ENCODE data around the gene ZNF688. TPM values are rescaled to one million over a fixed set of nuclear protein-coding genes. Genes with fewer than 3 reads are reported as not detected.

ZNF688 gene
- total RNA-seq, 3 donors from 2014 or later (not counting 1 experiment from before 2014, with no cell fraction given), result 10.1 to 16.9 (median 16.5) TPM

GRCh38 chr16:30582611-30583340 is 11.3 kb upstream of the ZNF688 start:
- no peak overlapping the region for H3K4me3 Mint-ChIP-seq
- H3K27me3 ChIP-seq (ENCODE audit: control insufficient read depth, insufficient read depth, low read length), result no peaks in the 10 kb centered on the region
- no peak for TF ChIP-seq CTCF (IDR thresholded peaks at IDR 0.05)
- peaks cover 12% of the 10 kb centered on the region for H3K36me3 ChIP-seq (ENCODE audit: control insufficient read depth, insufficient read depth, low read length)
- H3K4me1 Mint-ChIP-seq, result peaks cover 9 to 14% of the 10 kb centered on the region in 2 donors
- peaks cover 14% of the 10 kb centered on the region for H3K4me1 ChIP-seq (ENCODE audit: control insufficient read depth, insufficient read depth, low read length)
- H3K9me3 ChIP-seq (ENCODE audit: control insufficient read depth, insufficient read depth, low read length), result no peaks in the 10 kb centered on the region
- intact Hi-C loops (cut with micrococcal nuclease), result no loop called here
- no peaks in the 10 kb centered on the region for H3K36me3 Mint-ChIP-seq
- 97% methylated on average over 48 of the region's 48 CpGs for WGBS (ENCODE audit: insufficient coverage)
- H3K27me3 Mint-ChIP-seq (ENCODE audit: low read depth in 2 of 2), result no peaks in the 10 kb centered on the region
- H3K27ac ChIP-seq (ENCODE audit: low read length), result no peak overlapping the region
- DNase-seq (no peak), ATAC-seq (no peak)
- no peaks in the 10 kb centered on the region for H3K9me3 Mint-ChIP-seq
- no peak overlapping the region for H3K4me3 ChIP-seq (ENCODE audit: low read length)
- no peak overlapping the region for H3K27ac Mint-ChIP-seq

- TF ChIP-seq CTCF (IDR thresholded peaks at IDR 0.05), result no peak
- Mint-ChIP-seq H3K4me1 (peaks cover 9 to 14% of the 10 kb centered on the region in 2 donors), H3K9me3 (no peaks in the 10 kb centered on the region), H3K27me3 (ENCODE audit: low read depth in 2 of 2) (no peaks in the 10 kb centered on the region), H3K4me3 (no peak overlapping the region), H3K36me3 (no peaks in the 10 kb centered on the region), H3K27ac (no peak overlapping the region)
- intact Hi-C loops (cut with micrococcal nuclease), result no loop called here
- ATAC-seq (no peak), DNase-seq (no peak)
- no peaks in the 10 kb centered on the region for H3K27me3 ChIP-seq (ENCODE audit: control insufficient read depth, insufficient read depth, low read length)
- H3K4me1 ChIP-seq (ENCODE audit: control insufficient read depth, insufficient read depth, low read length), result peaks cover 14% of the 10 kb centered on the region
- WGBS (ENCODE audit: insufficient coverage), result 97% methylated on average over 5 of the region's 7 CpGs
- no peak overlapping the region for H3K27ac ChIP-seq (ENCODE audit: low read length)
- peaks cover 12% of the 10 kb centered on the region for H3K36me3 ChIP-seq (ENCODE audit: control insufficient read depth, insufficient read depth, low read length)
- no peak overlapping the region for H3K4me3 ChIP-seq (ENCODE audit: low read length)
- no peaks in the 10 kb centered on the region for H3K9me3 ChIP-seq (ENCODE audit: control insufficient read depth, insufficient read depth, low read length)
Observed at GRCh38 chr16:30581457-30581856, 9.9 kb upstream of the ZNF688 start.

- H3K4me3 Mint-ChIP-seq, result no peak overlapping the region
- no peaks in the 10 kb centered on the region for H3K36me3 Mint-ChIP-seq
- Histone ChIP-seq H3K36me3 (ENCODE audit: control insufficient read depth, insufficient read depth, low read length) (no peaks in the 10 kb centered on the region), H3K4me1 (ENCODE audit: control insufficient read depth, insufficient read depth, low read length) (peaks cover 18% of the 10 kb centered on the region), H3K27me3 (ENCODE audit: control insufficient read depth, insufficient read depth, low read length) (no peaks in the 10 kb centered on the region), H3K27ac (ENCODE audit: low read length) (no peak overlapping the region), H3K9me3 (ENCODE audit: control insufficient read depth, insufficient read depth, low read length) (no peaks in the 10 kb centered on the region), H3K4me3 (ENCODE audit: low read length) (no peak overlapping the region)
- no peak for TF ChIP-seq CTCF (IDR thresholded peaks at IDR 0.05)
- no peak for DNase-seq
- no peaks in the 10 kb centered on the region for H3K27me3 Mint-ChIP-seq (ENCODE audit: low read depth in 2 of 2)
- intact Hi-C loops (cut with micrococcal nuclease), result loop anchor here (5.0 kb wide), 1 partner anchor 83 kb away; the partner anchor contains the start of gene FBRS
- no peak overlapping the region for H3K27ac Mint-ChIP-seq
- peaks cover 7 to 18% of the 10 kb centered on the region in 2 donors for H3K4me1 Mint-ChIP-seq
- no peaks in the 10 kb centered on the region for H3K9me3 Mint-ChIP-seq
- WGBS (ENCODE audit: insufficient coverage), result 93% methylated on average over 1 of the region's 1 CpG
- no peak for ATAC-seq
Observed at GRCh38 chr16:30574678-30575077, 3.2 kb upstream of the ZNF688 start.
